ENCODE results near the gene CALB2.

The CALB2 gene

DNA sequence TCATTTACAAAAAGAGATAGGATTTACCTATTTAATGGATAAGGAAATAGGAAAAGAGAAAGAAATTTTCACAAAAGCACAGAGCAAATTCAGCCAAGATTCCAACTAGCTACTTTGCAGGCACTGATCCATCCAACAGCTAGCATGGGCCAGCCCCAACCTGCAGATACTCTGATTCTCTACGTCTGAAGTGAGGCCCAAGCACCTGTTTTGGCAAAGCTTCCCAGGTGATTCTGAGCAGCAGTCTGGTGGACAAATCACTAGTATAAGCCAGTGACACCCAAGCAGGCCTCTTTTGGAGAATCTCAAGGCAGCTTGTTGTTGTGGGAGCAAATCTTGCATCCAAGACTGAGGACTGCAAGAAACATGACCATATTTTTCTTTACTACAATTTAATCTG lies 20.9 kb upstream of the CALB2 start:
- TF ChIP-seq CTCF (IDR thresholded peaks at IDR 0.05; ENCODE audit: borderline replicate concordance, insufficient read depth, low read depth, low read length) = no peak
- H3K4me3 ChIP-seq (ENCODE audit: low read depth, low read length) = no peak overlapping the region

DNA sequence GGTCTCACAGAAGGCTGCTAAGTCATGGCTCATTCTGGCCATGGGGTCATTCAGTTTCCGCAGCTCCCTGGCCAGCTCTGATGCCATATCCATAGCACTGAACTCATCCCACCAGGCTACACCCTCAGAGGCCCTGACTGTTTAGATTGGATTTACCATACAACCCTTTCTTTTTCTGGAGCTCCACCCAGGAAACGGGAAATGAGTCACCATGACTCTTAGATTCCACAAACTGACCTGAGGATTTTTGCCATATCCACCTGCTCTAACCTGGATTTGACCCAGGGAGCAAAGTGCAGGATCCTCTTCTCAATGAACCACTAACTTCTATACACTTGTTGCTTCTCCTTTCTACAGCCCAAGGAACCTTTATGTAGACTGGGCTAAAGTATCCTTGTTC lies 20.3 kb upstream of the CALB2 start:
- H3K4me3 ChIP-seq (ENCODE audit: low read depth, low read length) = no peak overlapping the region

GRCh38 chr16:71338632-71339031 lies 19.9 kb upstream of the CALB2 start:
- TF ChIP-seq CTCF (IDR thresholded peaks at IDR 0.05; ENCODE audit: borderline replicate concordance, insufficient read depth, low read depth, low read length) = no peak
- H3K4me3 ChIP-seq (ENCODE audit: low read depth, low read length) = no peak overlapping the region

More for the DNA sequence above, 20.3 kb upstream of the CALB2 start:
- no peak for TF ChIP-seq CTCF (IDR thresholded peaks at IDR 0.05; ENCODE audit: borderline replicate concordance, insufficient read depth, low read depth, low read length)

DNA sequence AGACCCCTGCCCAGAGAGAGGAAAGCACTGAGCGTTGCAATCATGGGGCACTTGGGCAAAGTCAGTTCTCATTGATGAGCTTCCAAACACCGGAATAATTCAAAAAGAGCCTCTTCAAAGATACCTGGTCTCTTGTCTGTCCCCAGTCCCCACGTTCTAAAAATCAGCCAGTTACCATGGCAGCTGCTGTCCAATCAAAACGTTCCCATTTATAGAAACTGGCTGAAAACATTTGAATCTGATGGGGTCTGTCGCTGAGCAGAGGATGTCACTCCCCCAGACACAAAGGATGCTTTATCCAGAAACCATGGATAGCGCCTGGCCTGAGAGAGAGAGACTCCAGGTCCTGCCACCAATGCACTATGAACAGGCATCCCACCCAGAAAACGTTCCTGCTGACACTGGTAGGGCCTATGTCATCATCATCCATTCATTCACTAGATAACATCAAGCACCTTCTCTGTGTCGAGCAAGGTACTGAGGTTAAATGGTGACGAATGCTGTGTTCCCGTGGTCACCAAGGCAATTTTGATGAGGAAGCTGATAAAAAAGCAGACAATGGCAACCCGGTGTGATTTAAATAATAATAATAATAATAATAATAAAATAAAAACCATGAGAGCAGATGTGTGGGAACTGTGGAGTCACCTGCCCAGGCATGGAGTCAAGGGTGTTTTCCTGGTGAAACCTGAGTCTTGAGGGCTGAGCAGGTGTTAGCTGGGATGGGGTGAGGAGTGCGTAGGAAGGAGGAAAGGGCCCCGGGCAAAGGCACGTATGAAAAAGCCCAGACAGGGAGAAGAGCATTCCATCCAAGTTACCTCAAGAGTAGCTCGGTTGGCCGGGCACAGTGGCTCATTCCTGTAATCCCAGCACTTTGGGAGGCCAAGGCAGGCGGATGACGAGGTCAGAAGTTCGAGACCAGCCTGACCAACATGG lies 19.0 kb upstream of the CALB2 start:
- no peak overlapping the region for H3K4me3 ChIP-seq (ENCODE audit: low read depth, low read length)
- no peak for TF ChIP-seq CTCF (IDR thresholded peaks at IDR 0.05; ENCODE audit: borderline replicate concordance, insufficient read depth, low read depth, low read length)

DNA sequence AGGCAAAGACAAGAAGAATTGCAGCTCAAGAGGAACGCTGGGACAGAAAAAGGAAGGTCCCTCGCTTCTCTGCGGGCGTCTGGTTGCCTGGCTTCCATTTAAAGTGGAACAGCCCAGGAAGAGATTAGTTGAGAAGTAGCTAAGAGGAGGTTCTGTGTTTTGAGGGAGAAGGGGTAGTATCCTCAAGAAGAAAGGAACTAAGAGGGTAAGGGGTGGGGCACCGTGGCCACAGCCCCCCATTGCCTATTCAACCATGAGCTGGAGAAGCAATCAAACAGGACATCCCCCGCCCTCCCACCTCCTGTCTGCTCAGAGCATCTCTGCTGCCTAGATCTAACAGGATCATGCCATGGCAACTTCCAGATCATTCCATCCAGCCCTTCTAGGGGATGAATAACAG lies 18.1 kb upstream of the CALB2 start:
- H3K4me3 ChIP-seq (ENCODE audit: low read depth, low read length) = no peak overlapping the region
- TF ChIP-seq CTCF (IDR thresholded peaks at IDR 0.05; ENCODE audit: borderline replicate concordance, insufficient read depth, low read depth, low read length) = no peak

DNA sequence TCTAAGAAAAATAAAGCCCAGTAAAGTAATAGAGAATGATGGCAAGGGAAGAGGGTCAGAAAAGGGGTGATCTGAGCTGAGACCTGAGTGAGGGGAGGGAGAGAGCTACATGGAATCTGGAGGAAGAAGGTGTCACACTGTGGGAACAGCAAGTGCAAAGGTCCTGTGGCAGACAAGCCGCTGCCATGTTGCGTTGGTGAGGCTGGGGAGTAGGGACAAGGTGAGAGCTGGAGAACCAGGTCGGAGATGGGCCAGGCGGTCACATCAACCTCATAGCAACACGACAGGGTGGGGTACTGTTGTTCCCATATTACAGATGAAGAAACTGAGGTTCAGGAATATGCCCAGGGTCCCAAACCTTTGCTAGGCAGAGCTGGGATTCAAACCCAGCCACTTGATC lies 16.6 kb upstream of the CALB2 start:
- no peak for TF ChIP-seq CTCF (IDR thresholded peaks at IDR 0.05; ENCODE audit: borderline replicate concordance, insufficient read depth, low read depth, low read length)
- H3K4me3 ChIP-seq (ENCODE audit: low read depth, low read length) = no peak overlapping the region

DNA sequence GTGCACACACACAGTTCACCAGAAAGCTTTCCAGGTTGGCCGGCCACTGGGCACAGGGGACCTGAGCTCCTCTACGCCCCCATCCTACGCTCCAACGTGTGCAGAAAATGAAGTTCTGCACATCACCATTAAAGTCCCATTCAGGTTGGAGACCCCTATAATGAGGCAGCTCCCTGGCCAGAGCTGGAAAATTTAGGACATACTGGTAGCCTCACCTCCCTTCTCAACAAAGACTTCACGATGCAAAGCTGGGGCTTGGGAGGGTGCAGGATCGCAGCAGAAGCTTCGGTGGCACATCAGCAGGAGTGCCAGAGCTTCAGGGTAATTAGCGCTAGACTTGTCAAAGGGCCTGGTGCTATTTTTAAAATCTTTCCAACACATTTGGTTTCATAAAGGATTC lies 15.4 kb upstream of the CALB2 start:
- no peak overlapping the region for H3K4me3 ChIP-seq (ENCODE audit: low read depth, low read length)
- TF ChIP-seq CTCF (IDR thresholded peaks at IDR 0.05; ENCODE audit: borderline replicate concordance, insufficient read depth, low read depth, low read length) = no peak
